Prostate gland (tissue), 2 donors: ENCODE data around the gene CNTN4.

Source experiments
- POLR2A ChIP-seq: fragments of 450-650 bp; IDR thresholded peaks from one replicate; pipeline ENCODE4 v1.6.1; 2016; ENCODE audit warnings: antibody characterized with exemption, mild to moderate bottlenecking
- POLR2AphosphoS5 ChIP-seq: sonication (generic); formaldehyde crosslinking; IDR thresholded peaks from one replicate; pipeline ENCODE4 v1.6.1; 2017; ENCODE audit warnings: antibody characterized with exemption
- TF ChIP-seq, protein P1 (sequence below), 4 experiments: fragments of 200-600 bp in 2 of 4; fragments of 450-650 bp in 2 of 4; sonication (generic) in 2 of 4; IDR thresholded peaks; 1 replicate in 3 of 4; 2 replicates in 1 of 4; pipeline ENCODE4 v1.5.1; 2016 to 2019; ENCODE audit warnings: antibody characterized with exemption in 4 of 4, mild to moderate bottlenecking in 2 of 4, moderate library complexity in 2 of 4

DNA sequence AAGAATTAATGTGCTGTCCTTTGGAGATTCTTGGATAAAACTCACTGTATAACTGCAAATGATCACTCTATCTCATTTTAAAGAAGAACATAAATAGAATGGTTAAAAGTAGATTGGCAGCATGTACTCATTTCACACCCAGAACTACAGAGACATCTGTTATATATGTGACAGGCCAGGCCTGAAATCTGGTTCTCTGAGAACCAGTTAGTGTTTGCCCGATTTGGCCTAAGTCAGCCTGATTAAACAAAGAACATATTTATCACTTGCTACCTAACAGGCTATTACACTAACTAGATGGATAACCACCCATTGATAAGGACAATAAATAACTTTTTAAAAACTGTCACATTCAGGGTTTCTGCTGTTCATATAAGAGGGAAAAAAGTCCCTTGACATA, 460.1 kb downstream of the CNTN4 start:
- TF ChIP-seq, protein P1, sequence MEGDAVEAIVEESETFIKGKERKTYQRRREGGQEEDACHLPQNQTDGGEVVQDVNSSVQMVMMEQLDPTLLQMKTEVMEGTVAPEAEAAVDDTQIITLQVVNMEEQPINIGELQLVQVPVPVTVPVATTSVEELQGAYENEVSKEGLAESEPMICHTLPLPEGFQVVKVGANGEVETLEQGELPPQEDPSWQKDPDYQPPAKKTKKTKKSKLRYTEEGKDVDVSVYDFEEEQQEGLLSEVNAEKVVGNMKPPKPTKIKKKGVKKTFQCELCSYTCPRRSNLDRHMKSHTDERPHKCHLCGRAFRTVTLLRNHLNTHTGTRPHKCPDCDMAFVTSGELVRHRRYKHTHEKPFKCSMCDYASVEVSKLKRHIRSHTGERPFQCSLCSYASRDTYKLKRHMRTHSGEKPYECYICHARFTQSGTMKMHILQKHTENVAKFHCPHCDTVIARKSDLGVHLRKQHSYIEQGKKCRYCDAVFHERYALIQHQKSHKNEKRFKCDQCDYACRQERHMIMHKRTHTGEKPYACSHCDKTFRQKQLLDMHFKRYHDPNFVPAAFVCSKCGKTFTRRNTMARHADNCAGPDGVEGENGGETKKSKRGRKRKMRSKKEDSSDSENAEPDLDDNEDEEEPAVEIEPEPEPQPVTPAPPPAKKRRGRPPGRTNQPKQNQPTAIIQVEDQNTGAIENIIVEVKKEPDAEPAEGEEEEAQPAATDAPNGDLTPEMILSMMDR (IDR thresholded peaks at IDR 0.05) = no peak
- TF ChIP-seq POLR2AphosphoS5 (no peak), POLR2A (no peak)
